Memory B cell (primary cell): ENCODE measurements around the gene LRIT2.
"Not testable (repeated sequence)": the region's sequence is repeated elsewhere in the genome, so short reads cannot be mapped to it uniquely, and the experiment has no call there.

Source experiments
- ATAC-seq: fragments of 150-1000 bp; cut with Tn5 transposase; 2 replicates; pipeline ENCODE4 v1.10.0; 2021; ENCODE audit warnings: low read depth, mild to moderate bottlenecking, moderate library complexity
- DNase-seq, 2 donors: peaks; one replicate each; pipeline ENCODE4 v3.0.0; 2022; ENCODE audit warnings: low spot score in 2 of 2
- H3K27ac Mint-ChIP-seq: one replicate; pipeline ENCODE4 v1.8.0; 2022; ENCODE audit warnings: mild to moderate bottlenecking, moderate library complexity, mixed read lengths
- H3K27me3 Mint-ChIP-seq: one replicate; pipeline ENCODE4 v1.8.0; 2022; ENCODE audit warnings: mixed read lengths
- H3K36me3 Mint-ChIP-seq: one replicate; pipeline ENCODE4 v1.8.0; 2022; ENCODE audit warnings: mild to moderate bottlenecking, mixed read lengths
- H3K4me1 Mint-ChIP-seq: one replicate; pipeline ENCODE4 v1.8.0; 2022; ENCODE audit warnings: mixed read lengths
- H3K4me3 Mint-ChIP-seq: one replicate; pipeline ENCODE4 v1.8.0; 2022; ENCODE audit warnings: mild to moderate bottlenecking, moderate library complexity, mixed read lengths
- H3K9me3 Mint-ChIP-seq: one replicate; pipeline ENCODE4 v1.8.0; 2022; ENCODE audit warnings: mixed read lengths

The LRIT2 gene

DNA sequence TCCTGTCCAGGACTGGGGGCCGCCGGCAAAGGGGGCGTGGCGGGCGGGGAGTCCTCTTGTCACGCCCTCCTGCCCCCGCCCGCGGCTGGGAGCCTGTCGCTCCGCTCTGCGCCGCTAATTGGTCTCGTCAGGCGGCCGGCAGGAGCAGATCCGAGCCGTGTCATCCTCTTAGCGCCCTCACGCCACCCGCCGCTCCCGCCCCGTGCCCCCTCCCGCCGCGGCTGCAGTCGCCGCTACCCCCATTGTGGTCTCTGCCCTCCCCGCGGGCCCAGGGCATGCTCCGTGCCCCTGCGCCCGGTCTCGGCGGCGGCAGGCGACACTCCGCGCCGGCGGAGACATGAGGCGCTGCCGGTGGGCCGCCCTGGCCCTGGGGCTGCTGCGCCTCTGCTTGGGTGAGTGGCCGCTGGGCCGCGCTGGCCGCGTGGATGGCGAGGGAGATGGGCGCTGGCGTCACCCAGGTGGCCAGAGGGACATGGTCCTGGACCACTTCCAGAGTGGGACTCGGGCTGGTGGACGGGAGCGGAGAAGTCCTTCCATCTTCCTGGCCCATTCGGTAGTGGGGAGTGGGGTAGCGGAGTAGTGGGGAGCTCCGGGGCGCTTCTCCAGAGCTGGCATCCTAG lies 30.8 kb downstream of the LRIT2 start, which contains the start of gene CDHR1:
CDHR1 (plus strand) TSS at position 114 of the 620 bp plus-strand sequence; CDS start at position 338, 224 bp downstream.
- peaks cover 3% of the 10 kb centered on the region for H3K4me1 Mint-ChIP-seq
- DNase-seq (peak in 1 of 2 donors; percentile 34), ATAC-seq (peak; percentile 82)
- H3K27me3 Mint-ChIP-seq: peaks cover 17% of the 10 kb centered on the region
- no peaks in the 10 kb centered on the region for H3K9me3 Mint-ChIP-seq
- H3K36me3 Mint-ChIP-seq: no peaks in the 10 kb centered on the region
- H3K27ac Mint-ChIP-seq: no peak within 1 kb of the TSS
- peak within 1 kb of the TSS; percentile 70 for H3K4me3 Mint-ChIP-seq

DNA sequence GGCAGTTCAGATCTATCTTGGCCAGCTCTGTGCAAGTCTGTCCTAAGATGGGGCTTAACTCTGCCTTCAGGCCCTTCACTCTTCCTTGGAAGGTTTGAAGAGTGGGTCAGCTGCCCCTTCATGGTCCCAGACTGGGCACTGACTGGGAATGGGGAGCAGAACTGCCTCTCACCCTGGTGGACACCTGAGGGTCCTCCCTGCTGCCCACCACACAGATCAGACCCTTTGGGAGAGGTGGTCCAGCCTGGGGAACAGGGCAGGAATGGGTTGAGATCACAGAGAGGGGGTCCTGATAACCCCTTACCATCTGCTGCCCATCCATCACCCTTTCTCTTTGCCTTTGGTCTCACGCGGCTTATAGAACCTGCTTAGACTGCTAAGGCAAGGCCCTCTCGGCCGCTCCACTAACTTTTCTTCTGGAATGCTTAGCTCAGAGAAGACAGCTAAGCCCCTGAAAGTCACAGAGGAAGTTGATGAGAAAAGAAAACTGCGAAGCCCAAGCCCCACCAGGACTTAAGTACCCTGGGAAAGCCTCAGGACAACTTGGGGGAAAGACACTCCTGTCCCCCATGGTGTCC lies 31.4 kb downstream of the LRIT2 start:
- Mint-ChIP-seq H3K4me1 (peaks cover 3% of the 10 kb centered on the region), H3K27me3 (peaks cover 17% of the 10 kb centered on the region), H3K27ac (no peak overlapping the region), H3K36me3 (no peaks in the 10 kb centered on the region), H3K9me3 (no peaks in the 10 kb centered on the region), H3K4me3 (peak overlapping the region; percentile 43)
- ATAC-seq: no peak
- DNase-seq: no peak

GRCh38 chr10:84193327-84193726 lies 32.0 kb downstream of the LRIT2 start:
- H3K36me3 Mint-ChIP-seq: no peaks in the 10 kb centered on the region
- H3K27me3 Mint-ChIP-seq: peaks cover 16% of the 10 kb centered on the region

GRCh38 chr10:84191106-84191505 lies 34.2 kb downstream of the LRIT2 start:
- ATAC-seq: no peak
- Mint-ChIP-seq H3K4me1 (peaks cover 3% of the 10 kb centered on the region), H3K36me3 (no peaks in the 10 kb centered on the region), H3K9me3 (no peaks in the 10 kb centered on the region), H3K27ac (no peak overlapping the region), H3K27me3 (peaks cover 14% of the 10 kb centered on the region), H3K4me3 (no peak overlapping the region)
- no peak for DNase-seq

More at GRCh38 chr10:84193327-84193726, 32.0 kb downstream of the LRIT2 start:
- ATAC-seq: no peak
- Mint-ChIP-seq H3K4me1 (peaks cover 3% of the 10 kb centered on the region), H3K4me3 (no peak overlapping the region), H3K9me3 (no peaks in the 10 kb centered on the region), H3K27ac (no peak overlapping the region)
- no peak for DNase-seq

DNA sequence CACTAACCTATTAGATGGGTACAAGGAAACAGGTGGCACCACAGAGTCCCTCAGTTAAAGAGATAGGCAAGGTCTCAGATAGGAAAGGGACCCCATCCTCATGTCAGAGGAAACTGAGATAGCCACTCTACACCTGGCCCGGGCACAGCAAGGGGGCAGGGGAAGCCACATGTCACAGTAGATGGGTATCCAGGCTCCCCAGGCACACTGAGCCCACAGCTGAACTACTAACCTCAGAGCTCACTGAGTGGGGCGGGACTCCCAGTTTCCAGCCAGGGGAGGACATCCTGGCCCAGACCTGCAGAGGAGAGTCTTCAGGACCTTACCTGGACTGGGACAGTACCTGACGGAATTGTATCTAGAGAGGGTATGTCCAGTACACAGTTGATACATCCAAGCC lies 34.7 kb downstream of the LRIT2 start:
- H3K4me1 Mint-ChIP-seq: peaks cover 3% of the 10 kb centered on the region
- no peaks in the 10 kb centered on the region for H3K9me3 Mint-ChIP-seq
- H3K27me3 Mint-ChIP-seq: peaks cover 12% of the 10 kb centered on the region
- H3K36me3 Mint-ChIP-seq: no peaks in the 10 kb centered on the region
- no peak for DNase-seq
- ATAC-seq: no peak
- no peak overlapping the region for H3K27ac Mint-ChIP-seq
- no peak overlapping the region for H3K4me3 Mint-ChIP-seq

DNA sequence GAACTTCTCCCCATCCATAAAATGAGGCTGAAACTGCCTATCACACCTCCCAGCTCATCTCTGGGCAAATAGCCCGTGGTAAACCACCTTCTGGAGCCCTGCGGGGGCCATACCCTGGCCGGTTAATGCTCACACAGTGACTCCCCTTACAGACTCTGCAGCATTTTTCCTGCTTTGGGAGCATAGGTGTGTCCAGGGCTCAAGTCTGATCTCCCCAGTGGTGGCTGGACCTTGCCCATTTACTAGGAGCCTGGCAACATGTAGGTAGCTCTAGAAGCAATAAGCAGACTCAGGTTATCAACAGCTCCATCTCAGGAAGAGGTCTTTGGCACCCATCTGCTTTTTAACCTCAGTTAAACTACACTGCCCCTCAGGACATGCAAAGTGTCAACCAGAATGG lies 36.5 kb downstream of the LRIT2 start:
- Mint-ChIP-seq H3K27ac (no peak overlapping the region), H3K36me3 (no peaks in the 10 kb centered on the region), H3K4me3 (no peak overlapping the region), H3K27me3 (peaks cover 9% of the 10 kb centered on the region), H3K4me1 (peaks cover 3% of the 10 kb centered on the region), H3K9me3 (no peaks in the 10 kb centered on the region)
- no peak for DNase-seq
- no peak for ATAC-seq

GRCh38 chr10:84185526-84186175 lies 39.7 kb downstream of the LRIT2 start:
- Mint-ChIP-seq H3K4me1 (no peaks in the 10 kb centered on the region), H3K27me3 (no peaks in the 10 kb centered on the region)

GRCh38 chr10:84184517-84184916 lies 40.8 kb downstream of the LRIT2 start:
- Mint-ChIP-seq H3K4me3 (no peak overlapping the region), H3K27ac (no peak overlapping the region), H3K27me3 (no peaks in the 10 kb centered on the region), H3K4me1 (no peaks in the 10 kb centered on the region), H3K36me3 (no peaks in the 10 kb centered on the region), H3K9me3 (no peaks in the 10 kb centered on the region)
- DNase-seq (no peak), ATAC-seq (no peak)

More at GRCh38 chr10:84185526-84186175, 39.7 kb downstream of the LRIT2 start:
- no peak overlapping the region for H3K4me3 Mint-ChIP-seq
- H3K36me3 Mint-ChIP-seq: no peaks in the 10 kb centered on the region
- DNase-seq (no peak), ATAC-seq (no peak)
- no peak overlapping the region for H3K27ac Mint-ChIP-seq
- H3K9me3 Mint-ChIP-seq: no peaks in the 10 kb centered on the region

DNA sequence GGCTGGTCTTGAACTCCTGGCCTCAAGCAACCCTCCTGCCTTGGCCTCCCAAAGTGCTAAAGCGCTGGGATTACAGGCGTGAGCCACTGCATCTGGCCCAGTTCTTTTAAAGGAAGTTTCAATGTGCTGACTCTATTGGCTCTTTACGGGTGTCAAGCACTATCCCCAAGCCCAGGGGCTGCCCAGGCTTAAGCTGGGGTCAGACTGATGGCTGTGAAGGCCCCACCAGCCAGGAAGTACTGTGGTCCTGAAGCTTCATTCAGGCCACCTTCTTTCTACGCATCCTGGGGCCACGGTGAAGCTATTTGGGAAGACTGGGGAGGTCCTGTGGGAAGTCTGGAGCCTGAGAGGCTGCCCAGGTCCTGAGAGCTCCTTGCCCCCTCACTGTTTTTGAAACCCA lies 43.7 kb downstream of the LRIT2 start:
- no peak for DNase-seq
- no peaks in the 10 kb centered on the region for H3K9me3 Mint-ChIP-seq
- H3K36me3 Mint-ChIP-seq: no peaks in the 10 kb centered on the region
- H3K4me3 Mint-ChIP-seq: no peak overlapping the region
- ATAC-seq: no peak
- H3K27me3 Mint-ChIP-seq: no peaks in the 10 kb centered on the region
- H3K4me1 Mint-ChIP-seq: peaks cover 3% of the 10 kb centered on the region
- no peak overlapping the region for H3K27ac Mint-ChIP-seq

- not testable (repeated sequence) for H3K27me3 Mint-ChIP-seq, H3K27ac Mint-ChIP-seq, H3K36me3 Mint-ChIP-seq, H3K4me3 Mint-ChIP-seq, H3K9me3 Mint-ChIP-seq, ATAC-seq, H3K4me1 Mint-ChIP-seq, DNase-seq
These were observed 45.0 kb downstream of the LRIT2 start for GRCh38 chr10:84180386-84180785.

- no peak overlapping the region for H3K27ac Mint-ChIP-seq
- H3K9me3 Mint-ChIP-seq: no peaks in the 10 kb centered on the region
- peaks cover 4% of the 10 kb centered on the region for H3K4me1 Mint-ChIP-seq
- no peaks in the 10 kb centered on the region for H3K36me3 Mint-ChIP-seq
- no peak overlapping the region for H3K4me3 Mint-ChIP-seq
- no peaks in the 10 kb centered on the region for H3K27me3 Mint-ChIP-seq
- ATAC-seq: peak; percentile 88
- peak; percentile 72 to 75 for DNase-seq
These were observed 46.2 kb downstream of the LRIT2 start for GRCh38 chr10:84179059-84179710.

GRCh38 chr10:84178160-84178609 lies 47.2 kb downstream of the LRIT2 start:
- Mint-ChIP-seq H3K27me3 (no peaks in the 10 kb centered on the region), H3K4me1 (peaks cover 4% of the 10 kb centered on the region), H3K4me3 (no peak overlapping the region), H3K27ac (no peak overlapping the region), H3K36me3 (no peaks in the 10 kb centered on the region), H3K9me3 (no peaks in the 10 kb centered on the region)
- ATAC-seq (no peak), DNase-seq (no peak)

DNA sequence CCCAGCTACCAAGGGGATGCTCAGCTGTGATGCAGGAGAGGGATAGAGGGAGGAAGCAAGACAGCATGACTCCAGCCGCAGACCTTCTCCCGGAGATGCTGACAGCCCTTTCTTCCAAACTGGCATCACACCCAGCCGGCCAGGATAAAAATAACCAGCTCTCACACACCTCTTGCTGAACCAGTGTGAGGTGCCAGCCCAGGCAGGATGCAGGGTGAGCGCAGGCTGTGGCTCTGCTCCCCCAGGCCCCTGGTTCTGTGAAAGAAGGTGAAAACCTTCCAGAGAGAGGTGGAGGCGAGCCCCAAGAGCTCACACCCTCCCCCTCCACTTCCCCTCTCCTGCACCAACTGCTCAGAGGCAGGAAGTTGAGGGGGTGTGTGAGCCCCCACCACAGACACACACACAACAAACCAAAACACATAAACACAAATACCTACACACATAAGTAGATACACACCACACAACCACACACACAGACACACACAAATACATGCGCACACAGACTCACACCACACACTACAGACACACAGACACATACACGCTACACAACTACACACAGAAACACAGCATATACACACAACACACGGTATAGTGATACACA lies 47.7 kb downstream of the LRIT2 start:
- Mint-ChIP-seq H3K4me3 (no peak overlapping the region), H3K4me1 (peaks cover 8% of the 10 kb centered on the region), H3K36me3 (peaks cover 2% of the 10 kb centered on the region), H3K27ac (no peak overlapping the region), H3K27me3 (no peaks in the 10 kb centered on the region), H3K9me3 (no peaks in the 10 kb centered on the region)
- peak; percentile 26 for ATAC-seq
- DNase-seq: no peak
